Sciatic nerve (tissue), 2 donors: Measurements from ENCODE around the gene MTRF1. TPM values are rescaled to one million over a fixed set of nuclear protein-coding genes. Genes with fewer than 3 reads are reported as not detected.

ENCODE experiments used
- ATAC-seq: fragments of 200-7000 bp; cut with Tn5 transposase; one replicate; pipeline ENCODE4 v1.9.1; 2020; ENCODE audit warnings: mild to moderate bottlenecking, moderate library complexity
- DNase-seq: peaks from one replicate; pipeline ENCODE4 v3.0.0-alpha.2; 2020; ENCODE audit warnings: low spot score
- intact Hi-C: fragments of 100-400 bp; cut with DNase I; formaldehyde crosslinking; loops from one replicate; pipeline ENCODE4 v1.14.2; 2022
- total RNA-seq: library from RNA; stranded (reverse); fragmentation: NEBNext Ultra II Directional; extraction: Animal tissue kit (Norgen Biotek cat#: 25700); gene quantifications from one replicate; pipeline ENCODE4 v1.2.1, GENCODE V29; 2021
- donor health status: DM: no; HTN: no; CAD: no.
- donor health status: DM: no; HTN: no; CAD: no.

Gene MTRF1, protein sequence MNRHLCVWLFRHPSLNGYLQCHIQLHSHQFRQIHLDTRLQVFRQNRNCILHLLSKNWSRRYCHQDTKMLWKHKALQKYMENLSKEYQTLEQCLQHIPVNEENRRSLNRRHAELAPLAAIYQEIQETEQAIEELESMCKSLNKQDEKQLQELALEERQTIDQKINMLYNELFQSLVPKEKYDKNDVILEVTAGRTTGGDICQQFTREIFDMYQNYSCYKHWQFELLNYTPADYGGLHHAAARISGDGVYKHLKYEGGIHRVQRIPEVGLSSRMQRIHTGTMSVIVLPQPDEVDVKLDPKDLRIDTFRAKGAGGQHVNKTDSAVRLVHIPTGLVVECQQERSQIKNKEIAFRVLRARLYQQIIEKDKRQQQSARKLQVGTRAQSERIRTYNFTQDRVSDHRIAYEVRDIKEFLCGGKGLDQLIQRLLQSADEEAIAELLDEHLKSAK
- total RNA-seq = 12.2 TPM

DNA sequence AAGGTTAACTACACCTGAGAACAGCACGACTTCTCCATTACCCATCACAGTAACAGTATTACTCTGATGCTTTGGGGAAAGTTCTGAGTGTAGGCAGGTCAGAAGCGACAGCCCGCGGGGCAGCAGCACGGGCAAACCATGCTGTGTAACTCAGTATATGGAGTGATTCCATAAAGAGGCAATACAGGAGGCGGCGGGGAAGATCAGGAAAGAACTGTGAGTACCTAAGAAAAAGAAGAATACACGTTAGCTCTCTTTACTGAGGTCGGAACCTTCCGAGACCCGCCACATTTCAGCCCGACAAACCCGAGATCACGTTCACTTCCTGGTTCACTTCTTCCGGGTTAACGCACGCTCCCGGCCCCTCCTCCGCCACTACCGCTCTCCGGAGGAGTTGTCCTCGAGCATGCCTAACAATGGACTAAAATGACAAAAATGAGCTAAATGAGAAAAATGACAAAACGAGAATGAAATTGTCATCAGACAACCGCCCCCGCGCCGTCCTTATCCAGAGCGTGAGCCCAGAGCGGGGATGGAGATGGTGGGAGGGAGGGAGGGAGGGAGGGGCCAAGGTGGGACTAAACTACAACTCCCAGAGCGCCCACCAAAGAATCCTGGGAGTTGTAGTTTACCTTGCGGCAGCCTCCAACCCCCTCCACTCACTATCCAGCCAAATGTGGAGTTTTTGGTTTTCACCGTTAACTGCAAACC lies at the start of gene MTRF1:
TSS of gene MTRF1 (minus strand) at position 316 of the 711 bp plus-strand sequence. CDS start 2,669 bp downstream, outside the sequence.
- intact Hi-C loops = no loop called here
- ATAC-seq (peak; percentile 98), DNase-seq (peak; percentile 86)

DNA sequence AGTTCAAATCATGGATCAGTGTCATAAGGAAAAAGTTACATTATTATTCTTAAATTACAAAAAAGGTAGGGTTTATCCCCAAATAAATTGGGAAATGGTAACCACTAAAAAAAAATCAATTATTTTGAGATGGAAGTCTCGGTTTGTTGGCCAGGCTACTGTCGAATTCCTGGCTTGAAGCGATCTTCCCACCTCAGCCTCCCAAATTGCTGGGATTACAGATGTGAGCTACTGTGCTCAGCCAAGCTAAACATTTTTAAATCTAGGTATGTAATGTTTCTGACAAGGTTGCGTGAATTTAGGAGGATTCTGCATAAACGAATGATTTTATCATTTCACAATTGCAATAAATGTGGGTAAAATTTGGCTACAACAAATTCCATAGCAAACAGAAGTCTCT lies 49.7 kb upstream of the MTRF1 start:
- no peak for DNase-seq
- ATAC-seq = no peak
- intact Hi-C loops = no loop called here

DNA sequence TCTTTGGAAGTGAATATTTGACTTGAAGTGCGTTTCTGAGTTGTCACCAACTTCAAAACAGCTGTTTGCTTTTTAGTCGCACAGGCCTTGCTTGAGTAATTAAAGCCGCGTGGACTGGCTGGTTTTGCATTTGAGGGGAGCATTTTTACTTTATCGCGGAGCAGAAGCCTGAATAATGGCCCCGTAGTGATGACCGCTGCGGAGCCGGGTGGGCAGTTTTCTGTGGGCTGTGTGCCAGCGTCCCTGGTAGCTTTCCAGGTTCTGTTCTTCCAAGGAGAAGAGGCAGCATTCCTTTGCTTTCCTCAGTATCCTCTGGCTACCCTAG lies 48.8 kb upstream of the MTRF1 start:
- intact Hi-C loops = no loop called here
- DNase-seq (no peak), ATAC-seq (peak; percentile 4)

DNA sequence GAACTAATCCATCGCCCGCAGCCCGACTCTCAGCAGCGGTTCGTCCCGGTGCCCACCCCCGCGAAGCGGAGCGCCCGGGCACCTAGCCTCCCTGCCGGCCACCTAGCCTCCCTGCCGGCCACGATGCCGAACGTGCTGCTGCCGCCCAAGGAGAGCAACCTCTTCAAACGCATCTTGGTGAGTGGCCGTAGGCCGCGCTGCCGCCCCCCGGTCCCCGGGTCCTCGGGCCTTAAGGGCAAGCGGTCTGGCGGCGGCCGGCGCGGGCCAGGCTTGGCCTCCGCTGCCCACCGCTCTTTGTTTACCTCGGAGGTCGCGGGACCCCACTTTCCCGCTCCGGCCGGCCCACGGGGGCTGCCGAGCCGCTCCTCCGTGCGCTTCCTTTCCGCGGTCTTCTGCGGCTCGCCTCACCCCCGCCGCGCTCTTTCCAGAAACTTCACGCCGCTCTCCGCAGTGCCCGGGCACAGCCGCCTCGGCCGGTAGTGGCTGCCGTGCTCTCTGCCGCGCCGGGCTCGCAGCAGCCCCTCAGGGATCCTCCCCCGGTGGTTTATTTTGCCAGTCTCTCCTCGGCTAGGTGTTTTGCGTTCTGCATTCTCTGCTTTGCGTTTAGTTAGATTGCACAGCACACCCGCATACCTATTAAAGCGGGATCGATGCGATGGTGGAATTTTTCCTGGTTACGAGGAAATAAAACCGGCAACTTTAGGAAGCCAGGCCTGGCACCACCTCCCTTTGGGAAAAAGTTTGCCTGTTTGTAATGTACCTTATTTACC lies 48.2 kb upstream of the MTRF1 start:
- ATAC-seq (peak; percentile 75), DNase-seq (peak; percentile 64)
- intact Hi-C loops = no loop called here

DNA sequence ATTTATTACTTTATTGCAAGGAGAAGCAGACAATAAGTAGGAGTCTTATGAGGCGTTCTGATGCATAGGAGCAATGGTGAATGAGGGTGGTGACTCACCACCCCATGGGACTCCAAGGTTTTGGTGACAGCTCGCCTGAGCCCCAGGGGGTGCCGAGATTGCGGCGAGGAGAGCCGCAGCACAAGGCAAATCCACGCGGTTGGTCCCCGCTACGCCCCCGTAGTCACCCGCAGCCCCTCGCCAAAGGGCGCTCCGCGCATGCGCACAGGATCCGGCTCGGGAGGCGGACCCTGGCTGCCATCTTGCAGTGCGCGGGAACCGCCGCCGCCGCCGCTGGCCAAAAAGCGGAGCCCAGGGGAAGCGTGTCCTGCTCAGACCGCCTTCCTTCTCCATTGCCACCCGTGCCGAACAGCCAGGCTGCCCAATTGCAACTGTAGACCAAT lies 47.6 kb upstream of the MTRF1 start, which contains the start of gene NAA16:
TSS of gene NAA16 (plus strand) at position 305 of the 443 bp plus-strand sequence. CDS start 262 bp downstream, outside the sequence.
- ATAC-seq = peak; percentile 97
- DNase-seq = peak; percentile 94
- intact Hi-C loops = no loop called here

DNA sequence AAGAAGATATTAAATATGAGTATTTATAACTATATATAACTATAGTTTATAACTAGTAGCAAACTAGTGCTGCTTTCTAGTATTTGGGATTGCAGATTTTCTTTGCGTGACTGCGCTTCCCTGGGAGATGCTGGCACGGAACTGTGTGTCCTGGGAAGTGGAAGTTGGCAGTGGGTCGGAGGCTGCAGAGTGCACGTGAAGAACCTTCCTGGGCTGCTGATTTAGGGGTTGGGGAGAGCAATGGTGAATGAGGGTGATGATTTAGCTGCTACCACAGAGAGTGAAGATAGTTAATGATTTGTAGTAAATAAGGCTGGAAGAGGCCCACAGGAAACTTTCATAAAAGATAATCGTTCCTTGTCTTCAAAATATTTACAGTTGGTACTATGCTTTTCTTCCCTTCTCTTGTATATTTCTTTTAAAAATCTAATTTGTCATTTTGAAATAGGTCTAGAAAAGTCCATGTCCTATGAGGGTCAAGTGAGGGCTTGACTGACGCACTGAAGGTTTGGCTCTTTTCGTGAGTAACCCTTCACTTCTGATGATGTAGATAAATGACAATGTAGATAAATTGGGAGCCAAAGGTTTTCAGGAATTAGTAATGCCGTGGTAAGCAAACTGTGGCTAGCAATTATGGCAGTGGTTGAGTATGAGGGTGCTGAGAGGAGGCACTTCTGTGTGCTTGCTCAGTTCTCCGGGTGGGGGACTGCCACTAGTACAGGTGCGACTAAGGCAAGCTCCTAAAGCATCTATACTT lies 44.7 kb upstream of the MTRF1 start:
- DNase-seq (no peak), ATAC-seq (no peak)
- intact Hi-C loops = no loop called here

DNA sequence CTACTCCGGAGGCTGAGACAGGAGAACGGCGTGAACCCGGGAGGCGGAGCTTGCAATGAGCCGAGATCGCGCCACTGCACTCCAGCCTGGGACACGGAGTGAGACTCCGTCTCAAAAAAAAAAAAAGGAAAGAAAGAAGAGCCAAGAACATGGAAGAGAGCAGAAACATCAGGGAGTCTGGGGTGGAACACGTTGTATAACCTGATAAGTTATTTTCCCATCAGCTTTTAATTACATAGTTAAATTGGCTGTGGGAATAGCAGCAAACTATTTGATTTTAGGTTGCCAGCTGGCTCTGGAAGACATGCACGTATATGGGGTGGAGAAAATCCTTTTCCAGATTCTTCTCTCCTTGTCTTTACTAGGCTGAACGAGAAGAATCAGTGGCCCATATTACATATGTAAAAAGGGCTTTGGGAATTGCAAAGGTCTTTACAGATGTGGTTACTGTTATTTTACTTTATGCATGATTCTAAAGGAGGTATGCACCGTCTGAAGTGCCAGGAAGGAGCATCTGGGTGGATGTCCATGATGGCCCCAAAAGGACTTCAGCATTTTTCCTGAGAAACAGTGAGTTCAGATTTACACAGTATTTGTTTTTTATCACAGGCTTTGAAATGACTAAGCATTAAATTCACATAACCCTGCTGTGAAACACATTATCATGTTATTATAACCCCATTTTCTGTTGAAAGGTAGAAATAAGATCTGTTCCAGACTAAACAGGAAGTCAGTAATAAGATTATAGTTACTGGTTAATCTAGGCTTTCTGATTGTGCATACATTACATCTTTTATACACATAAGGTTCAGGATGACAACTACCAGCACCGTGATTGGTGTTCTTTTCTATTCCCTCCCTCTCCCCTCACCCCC lies 43.1 kb upstream of the MTRF1 start:
- no peak for ATAC-seq
- DNase-seq = no peak
- intact Hi-C loops = no loop called here

DNA sequence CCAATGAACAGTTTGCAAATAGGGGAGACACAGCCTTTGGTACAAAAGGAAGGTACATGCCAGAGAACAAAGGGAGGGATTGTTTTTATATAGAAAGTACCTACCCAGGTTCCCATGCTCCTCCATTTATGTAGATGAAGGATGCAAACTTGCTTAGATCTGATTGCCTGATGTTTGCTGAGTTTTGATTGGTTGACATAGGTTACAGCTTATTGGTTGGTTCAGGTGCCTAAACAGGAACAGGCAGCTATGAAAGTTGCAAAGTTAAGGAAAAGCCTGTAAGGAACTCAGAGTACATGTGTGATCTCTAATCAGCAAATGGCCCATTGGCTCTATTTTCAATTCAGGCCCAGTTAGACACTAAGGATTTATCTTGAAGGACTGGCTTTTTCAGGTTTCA lies 41.2 kb upstream of the MTRF1 start:
- no peak for DNase-seq
- ATAC-seq = no peak
- intact Hi-C loops = no loop called here

DNA sequence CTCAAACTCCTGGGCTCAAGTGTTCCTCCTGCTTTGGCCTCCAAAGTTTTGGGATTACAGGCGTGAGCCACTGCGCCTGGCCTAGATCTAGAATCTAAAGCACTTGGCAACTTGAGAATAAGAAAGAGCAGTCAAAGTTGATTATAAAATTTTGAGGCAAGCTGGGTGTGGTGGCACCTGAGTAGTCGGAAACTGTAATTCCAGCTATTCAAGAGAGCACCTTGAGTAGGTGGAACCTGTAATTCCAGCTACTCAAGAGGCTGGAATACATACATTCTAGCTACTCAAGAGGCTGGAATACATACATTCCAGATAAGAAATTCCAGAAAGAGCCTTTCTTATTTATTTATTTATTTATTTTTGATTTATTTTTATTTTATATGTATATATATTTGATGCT lies 39.4 kb upstream of the MTRF1 start:
- DNase-seq (no peak), ATAC-seq (no peak)
- intact Hi-C loops = no loop called here

DNA sequence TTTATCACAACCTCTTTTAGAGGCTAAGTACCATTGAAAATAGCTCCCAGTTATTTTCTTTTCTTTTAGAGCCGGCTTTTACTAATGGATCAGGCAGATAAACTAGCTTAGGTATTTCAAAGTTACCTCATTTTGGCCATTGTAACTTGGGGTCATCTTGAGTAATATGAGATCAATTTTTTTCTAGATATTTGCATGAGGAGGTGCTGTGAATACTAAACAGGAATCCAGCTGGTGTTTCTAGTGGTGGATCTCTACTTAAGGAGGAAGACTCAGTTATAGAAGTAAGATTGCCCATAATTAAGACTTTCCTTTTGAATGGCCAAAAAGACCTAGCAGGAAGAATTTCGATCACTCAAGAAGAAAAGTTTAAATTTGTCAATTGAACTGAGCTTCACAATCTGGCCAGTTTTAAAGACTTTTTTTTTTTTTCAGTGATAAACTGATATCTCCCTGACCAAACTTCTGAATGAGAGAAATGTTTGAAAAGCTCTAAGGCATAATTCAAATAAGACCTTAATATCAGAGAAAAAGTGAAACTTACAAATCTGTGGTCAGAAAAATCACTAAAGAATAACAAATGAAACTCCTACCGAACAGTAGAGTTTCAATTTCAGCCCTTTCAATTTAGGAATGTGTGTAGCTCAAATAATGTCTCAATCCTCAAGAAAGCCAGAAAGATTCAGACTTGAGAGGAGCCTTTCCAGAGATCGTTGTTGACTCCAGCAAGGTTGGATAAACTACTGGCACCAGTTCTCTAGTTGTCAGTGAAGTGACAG lies 36.1 kb upstream of the MTRF1 start:
- DNase-seq (no peak), ATAC-seq (no peak)
- intact Hi-C loops = no loop called here

DNA sequence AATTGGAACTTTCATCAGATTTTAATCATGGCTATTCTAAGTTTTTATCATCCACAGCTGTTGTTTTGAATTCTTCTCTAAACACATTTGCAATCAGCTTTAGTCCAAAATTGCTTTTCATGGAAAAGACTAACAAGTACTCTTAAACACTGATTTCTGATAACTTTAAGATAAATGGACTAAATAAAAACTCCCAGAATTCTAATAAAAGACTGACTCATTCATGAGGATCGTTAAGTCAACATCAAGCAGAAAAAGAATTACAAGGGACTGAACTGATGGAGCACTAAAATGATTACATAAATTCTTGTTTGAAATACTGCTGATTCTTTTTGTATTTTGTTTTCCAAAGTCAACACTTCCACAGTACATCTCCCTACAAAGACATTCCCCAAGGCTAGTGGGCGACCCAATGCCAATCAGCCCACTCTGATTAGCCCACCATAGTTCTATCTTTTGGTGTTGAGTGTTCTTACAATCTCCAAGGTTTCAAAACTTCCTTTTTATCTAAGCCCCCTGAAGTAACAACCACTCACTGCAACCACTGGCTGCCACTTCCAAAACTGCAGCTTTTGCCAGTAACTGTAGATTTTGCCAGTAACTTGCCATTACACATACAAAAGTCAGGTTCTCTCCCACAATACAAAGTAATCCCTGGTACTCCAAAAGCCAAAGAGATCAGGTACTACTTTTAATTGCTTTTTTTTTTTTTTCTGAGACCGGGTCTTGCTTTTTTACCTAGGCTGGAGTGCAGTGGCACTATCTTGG lies 33.7 kb upstream of the MTRF1 start:
- intact Hi-C loops = no loop called here
- ATAC-seq (no peak), DNase-seq (no peak)

DNA sequence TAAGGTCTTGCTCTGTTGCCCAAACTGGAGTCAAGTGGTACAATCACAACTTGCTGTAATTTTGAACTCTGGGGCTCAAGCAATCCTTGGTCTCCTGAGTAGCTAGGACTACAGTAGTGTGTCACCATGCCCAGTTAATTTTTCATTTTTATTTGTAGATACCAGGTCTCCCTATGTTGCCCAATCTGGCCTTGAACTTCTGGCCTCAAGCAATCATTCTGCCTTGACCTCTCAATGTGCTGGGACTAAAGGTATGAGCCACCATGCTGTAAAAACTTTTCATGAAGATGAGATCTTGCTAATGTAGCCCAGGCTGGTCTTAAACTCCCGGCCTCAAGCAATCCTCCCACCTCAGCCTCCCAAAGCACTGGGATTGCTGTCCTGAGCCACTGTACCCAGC lies 32.6 kb upstream of the MTRF1 start:
- no peak for ATAC-seq
- no peak for DNase-seq
- intact Hi-C loops = no loop called here

DNA sequence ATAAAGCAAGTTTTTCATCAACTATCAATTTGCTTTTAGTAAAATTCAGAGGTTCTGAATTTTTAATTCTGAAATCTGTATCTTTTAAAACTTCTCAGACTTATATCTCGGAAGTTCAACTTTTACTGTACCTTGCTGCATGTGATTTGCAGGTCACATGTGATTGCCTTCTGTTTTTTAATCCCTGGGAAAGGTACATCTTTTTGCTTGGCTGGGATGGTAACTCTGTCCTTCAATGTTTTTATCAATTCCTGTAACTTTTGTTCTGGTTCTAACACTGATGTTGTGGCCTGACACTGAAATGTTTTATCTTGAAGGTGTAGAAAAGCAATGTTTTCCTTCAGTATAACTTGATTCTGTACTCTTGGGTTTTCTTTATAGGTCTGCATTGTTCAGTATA lies 31.5 kb upstream of the MTRF1 start:
- ATAC-seq (no peak), DNase-seq (no peak)
- intact Hi-C loops = no loop called here

DNA sequence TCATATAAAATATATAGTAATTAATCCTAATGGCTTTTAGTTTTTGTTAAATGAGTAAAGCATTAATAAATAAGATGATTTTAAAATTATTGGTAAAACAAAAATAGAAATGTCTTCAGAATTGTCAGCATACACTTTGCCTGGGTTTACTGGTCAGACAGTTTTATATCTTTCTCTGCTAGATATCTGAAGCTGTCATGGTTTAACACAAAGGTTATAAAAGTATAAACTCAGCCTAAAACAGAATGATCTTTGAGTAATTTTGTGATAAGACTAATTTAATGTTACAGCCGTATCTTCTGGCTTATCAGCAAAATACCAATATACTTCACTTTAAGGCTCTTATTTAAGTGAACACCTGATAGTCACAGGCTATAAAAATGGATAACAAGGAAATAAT lies 29.9 kb upstream of the MTRF1 start:
- intact Hi-C loops = no loop called here
- DNase-seq (no peak), ATAC-seq (no peak)

DNA sequence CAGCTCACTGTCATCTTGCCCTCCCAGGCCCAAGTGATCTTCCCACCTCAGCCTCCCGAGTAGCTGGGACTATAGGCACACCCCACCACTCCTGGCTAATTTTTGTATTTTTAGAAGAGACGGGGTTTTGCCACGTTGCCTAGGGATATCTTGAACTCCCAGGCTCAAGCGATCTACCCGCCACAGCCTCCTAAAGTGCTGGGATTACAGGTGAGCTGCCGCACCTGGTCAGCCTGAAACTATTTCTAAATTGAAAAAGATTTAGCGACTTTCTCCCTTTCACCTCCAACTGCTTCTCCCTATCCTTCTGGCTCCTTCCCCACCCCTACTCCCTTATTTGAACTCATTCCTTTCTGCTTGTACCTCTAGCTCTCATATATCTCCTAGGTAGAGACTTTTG lies 27.9 kb upstream of the MTRF1 start:
- intact Hi-C loops = no loop called here
- ATAC-seq (no peak), DNase-seq (no peak)

DNA sequence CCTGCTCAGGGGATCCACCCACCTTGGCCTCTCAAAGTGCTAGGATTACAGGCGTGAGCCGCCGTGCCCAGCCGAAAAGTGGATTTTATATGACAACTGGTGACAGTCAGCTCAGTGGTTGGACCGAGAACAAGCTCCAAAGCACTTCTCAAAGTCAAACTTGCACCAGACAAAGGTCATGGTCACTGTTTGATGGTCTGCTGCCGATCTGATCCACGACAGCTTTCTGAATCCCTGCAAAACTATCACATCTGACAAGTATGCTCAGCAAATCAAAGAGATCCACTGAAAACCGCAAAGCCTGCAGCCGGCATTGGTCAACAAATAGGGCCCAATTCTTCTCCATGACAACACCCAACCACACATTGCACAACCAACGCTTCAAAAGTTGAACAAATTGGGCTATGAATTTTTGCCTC lies 26.1 kb upstream of the MTRF1 start:
- DNase-seq = no peak
- ATAC-seq = no peak
- intact Hi-C loops = no loop called here

DNA sequence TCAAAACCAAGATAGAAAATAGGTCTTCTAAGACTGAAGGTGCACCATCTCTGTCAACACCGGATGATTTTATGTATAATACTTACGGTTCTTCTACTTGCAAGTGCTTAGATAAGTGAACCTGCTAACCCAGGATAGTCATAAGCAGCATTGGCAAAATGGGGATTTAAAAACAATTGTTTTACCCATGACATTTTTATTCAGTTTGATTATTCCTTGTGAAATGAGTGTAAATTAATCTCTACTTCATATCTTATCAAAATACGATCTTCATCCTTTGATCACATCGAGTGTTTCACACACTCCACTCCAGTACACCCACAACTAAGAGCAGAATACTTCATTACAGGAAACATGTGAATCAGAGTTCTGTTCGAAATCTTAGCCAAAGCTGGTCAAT lies 23.0 kb upstream of the MTRF1 start:
- DNase-seq (no peak), ATAC-seq (no peak)
- intact Hi-C loops = no loop called here
